GM18502 (cell line): ENCODE measurements around the gene OR7C1.
"Not testable (repeated sequence)": the region's sequence is repeated elsewhere in the genome, so short reads cannot be mapped to it uniquely, and the experiment has no call there.

Experiments used
- ATAC-seq: cut with Tn5 transposase; IDR thresholded peaks from one replicate; pipeline ENCODE4 v1.9.1; 2021; ENCODE audit warnings: mild to moderate bottlenecking; ENCODE audit not compliant: unreplicated experiment, poor library complexity

Gene OR7C1

DNA sequence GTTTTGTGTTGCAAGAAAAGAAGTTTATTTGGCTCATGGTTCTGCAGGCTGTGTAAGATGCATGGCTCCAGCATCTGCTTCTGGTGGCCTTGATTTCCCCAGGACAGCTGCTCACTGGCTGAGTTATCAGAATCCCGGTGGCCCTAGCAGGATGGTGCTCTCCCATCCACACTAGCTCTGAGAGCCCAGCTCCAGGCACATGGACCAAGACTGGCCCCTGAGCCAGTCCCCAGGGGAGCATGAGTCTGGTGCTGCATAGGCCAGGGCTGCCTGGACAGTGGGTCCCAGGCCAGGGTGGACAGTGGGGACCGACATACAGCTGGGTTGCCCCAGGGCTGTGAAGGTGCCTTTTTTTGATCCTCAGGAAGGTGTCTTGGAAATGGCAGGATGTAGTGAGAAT, 67.0 kb downstream of the OR7C1 start:
- ATAC-seq: no peak

DNA sequence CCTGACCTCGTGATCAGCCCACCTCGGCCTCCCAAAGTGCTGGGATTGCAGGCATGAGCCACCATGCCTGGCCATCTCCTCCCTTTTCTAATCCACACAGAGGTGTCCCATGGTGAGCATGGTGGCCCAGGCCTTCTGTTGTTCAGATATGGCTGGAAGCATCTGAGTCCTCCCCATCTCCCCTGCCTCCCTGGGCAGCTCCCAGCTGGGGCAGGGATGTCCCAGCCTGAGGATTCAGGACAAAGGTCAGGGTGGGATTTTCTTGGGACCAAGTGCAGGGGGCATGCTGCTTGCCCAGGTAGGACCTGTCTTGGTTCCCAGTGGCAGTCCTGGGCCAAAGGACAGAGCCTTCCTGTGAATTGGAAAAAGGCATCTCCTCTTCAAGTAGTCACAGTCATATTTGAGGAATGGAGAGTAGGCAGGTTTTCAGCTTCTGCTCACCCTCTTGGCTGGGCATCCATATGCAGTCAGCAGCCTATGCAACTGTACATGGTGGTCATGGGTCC, 67.5 kb downstream of the OR7C1 start:
- ATAC-seq: no peak

DNA sequence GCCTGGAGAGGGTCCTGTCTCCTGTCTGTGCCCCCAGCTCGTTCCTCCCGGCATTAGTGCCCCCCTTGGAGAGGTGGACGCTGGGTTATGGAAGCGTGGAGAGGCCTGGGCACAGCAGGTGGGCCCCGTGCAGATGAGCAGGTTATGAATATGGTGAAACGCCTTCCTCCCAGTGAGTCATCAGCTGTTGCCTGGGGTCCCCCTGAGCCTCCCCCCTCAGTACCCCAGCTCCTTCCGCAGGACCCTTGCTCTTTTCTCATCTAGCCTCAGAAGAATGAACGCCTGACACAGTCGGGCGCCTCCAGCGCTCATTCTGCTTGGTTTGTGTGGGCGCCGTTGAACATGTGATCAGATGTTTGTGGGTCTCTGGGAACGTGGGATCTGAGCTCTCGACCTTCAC, 69.1 kb downstream of the OR7C1 start:
- ATAC-seq: not testable (repeated sequence)

DNA sequence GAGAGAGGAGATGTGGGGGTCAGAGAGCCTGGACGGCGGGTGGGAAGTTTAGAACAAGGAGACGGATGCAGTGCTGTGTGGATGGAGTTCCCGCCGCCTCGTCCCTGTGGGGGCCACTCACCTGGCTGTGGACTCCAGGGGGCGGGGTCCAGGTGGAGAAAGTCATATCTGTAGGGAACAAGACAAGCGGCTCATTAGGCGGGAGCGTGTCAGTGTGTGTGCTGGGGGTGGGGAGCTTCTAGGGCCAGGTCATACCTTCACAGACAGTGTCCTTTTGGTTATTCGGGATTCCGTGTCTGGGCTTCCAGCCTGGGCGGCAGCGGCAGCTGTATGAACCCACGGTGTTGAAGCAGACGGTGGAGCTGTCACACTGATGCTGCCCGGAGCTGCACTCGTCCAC, 69.6 kb downstream of the OR7C1 start:
- ATAC-seq: not testable (repeated sequence)

DNA sequence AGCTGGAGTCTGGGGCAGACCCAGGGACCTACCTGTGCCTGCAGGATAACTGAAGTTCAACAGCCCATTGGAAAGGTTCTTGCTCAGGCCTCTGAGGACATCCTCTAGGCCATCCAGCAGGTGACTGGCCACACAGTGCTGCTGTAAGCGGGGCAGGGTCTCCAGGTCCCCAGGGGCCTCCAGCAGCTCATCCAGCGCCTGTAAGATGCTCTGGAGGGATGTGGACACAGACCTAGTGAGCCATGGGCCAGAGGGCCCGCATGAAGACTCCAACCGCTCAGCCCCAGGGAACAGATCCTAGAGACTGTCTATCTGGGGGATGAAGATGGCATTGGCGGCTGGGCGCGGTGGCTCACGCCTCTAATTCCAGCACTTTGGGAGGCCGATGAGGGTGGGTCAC, 70.6 kb downstream of the OR7C1 start:
- ATAC-seq: no peak

DNA sequence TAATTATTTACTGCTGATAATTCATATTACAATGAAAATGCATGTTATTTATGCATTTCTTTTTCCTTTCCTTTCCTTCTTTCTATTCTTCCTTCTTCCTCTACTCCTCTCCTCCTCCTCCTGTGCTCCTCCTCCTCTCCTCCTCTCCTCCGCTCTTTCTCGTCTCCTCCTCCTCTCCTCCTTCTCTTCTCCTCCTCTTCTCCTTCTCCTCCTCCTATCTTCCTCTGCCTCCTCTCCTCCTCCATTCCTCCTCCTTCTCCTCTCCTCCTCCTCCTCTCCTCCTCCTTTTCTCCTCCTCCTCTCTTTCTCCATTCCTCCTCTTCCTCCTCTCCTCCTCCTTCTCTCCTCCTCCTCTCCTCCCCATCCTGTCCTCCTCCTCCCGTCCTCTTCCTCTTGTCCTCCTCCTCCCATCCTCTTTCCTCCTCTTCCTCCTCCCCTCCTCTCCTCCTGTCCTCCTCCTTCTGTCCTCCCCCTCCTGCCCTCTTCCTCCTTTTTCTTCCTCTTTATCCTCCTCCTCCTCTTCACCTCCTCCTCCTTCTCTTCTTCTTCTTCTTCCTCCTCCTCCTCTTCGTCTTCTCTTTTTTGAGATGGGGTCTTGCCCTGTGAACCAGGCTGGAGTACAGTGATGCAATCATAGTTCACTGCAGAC, 71.4 kb downstream of the OR7C1 start:
- ATAC-seq: no peak

DNA sequence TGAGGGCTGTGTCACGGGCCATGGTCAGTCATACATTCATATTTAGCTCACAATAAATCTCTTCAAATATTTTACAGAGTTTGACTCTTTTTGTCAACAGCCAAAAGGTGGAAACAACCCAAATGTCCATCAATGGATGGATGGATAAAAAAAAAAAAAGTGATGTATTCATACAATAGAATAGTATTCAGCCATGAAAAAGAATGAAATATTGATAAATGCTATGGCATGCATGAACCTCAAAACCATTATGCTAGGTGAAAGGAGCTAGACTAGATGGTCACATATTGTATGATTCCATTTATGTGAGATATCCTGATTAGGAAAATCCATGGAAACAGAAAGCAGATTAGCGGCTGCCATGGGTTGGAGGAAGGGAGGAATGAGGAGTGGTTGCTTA, 72.9 kb downstream of the OR7C1 start:
- no peak for ATAC-seq

DNA sequence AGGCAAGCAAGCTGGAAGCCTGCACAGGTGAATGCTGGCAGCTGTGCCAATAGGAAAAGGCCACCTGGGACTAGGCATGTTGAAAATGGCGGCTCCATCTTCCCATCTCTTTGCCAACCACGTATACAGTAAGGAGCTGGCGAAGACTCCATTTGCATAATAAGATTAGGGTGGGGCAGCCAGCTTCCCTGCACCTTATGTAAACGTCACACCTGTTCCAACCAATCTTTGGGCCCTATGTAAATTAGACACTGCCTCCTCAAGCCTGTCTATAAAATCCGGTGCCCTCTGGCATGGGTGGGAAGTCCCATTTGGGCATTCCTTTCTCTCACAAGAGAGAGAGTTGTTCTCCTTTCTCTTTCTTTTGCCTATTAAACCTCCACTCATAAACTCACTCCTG, 73.4 kb downstream of the OR7C1 start:
- ATAC-seq: no peak

DNA sequence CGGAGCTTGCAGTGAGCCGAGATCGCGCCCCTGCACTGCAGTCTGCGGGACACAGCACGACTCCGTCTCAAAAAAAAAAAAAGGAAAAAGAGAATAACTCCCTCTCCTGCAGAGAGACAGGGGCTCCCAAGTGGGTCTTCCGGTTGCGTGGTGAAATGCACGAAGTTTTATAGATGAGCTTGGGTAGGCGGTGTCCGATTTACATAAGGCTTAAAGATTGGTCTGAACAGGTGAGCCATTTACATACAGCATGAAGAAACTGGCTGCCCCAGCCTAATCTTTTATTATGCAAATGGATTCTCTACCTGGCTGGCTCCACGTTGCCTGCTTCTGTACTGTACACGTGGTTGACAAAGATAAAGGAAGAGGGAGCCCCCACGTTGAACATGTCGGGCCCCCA, 76.2 kb downstream of the OR7C1 start:
- ATAC-seq: no peak

DNA sequence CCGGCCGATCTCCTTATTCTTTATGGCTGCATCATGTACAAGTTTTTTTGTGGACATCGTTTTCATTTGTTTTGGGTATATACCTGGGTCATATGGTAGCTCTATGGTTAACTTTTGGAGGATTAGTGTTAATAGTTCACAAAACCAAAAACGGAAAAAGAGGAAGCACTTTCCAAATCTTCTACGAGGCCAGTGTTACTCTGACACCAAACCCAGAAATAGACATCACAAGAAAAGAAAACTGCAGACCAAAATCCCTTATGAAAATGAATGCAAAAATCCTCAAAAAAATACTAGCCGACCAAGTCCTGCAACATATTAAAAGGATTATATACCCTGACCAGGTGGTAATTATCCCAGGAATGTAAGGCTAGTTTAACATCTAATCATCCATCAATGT, 86.4 kb downstream of the OR7C1 start:
- no peak for ATAC-seq
